Chondrocyte (in vitro differentiated cells): Measurements from ENCODE around the gene TLE3. TPM values are rescaled to one million over a fixed set of nuclear protein-coding genes. Genes with fewer than 3 reads are reported as not detected.

ENCODE experiments used
- DNase-seq: peaks from one replicate; pipeline ENCODE4 v3.0.0; 2021; ENCODE audit warnings: mixed read lengths, low spot score
- H3K27ac Mint-ChIP-seq: one replicate; pipeline ENCODE4 v1.8.0; 2021; ENCODE audit warnings: mild to moderate bottlenecking, moderate library complexity, mixed read lengths; ENCODE audit not compliant: unreplicated experiment
- H3K27me3 Mint-ChIP-seq: 2 replicates; pipeline ENCODE4 v1.8.0; 2021; ENCODE audit warnings: low read depth, mixed read lengths
- H3K36me3 Mint-ChIP-seq: 2 replicates; pipeline ENCODE4 v1.8.0; 2021; ENCODE audit warnings: low read depth, mixed read lengths
- H3K4me1 Mint-ChIP-seq: 2 replicates; pipeline ENCODE4 v1.8.0; 2021; ENCODE audit warnings: low read depth, mild to moderate bottlenecking, mixed read lengths
- H3K4me3 Mint-ChIP-seq: one replicate; pipeline ENCODE4 v1.8.0; 2021; ENCODE audit warnings: mild to moderate bottlenecking, moderate library complexity, mixed read lengths; ENCODE audit not compliant: unreplicated experiment
- H3K9me3 Mint-ChIP-seq: 2 replicates; pipeline ENCODE4 v1.8.0; 2021; ENCODE audit warnings: low read depth, mixed read lengths
- CTCF ChIP-seq: fragments of 200-600 bp; sonication (generic); IDR thresholded peaks from 2 replicates; pipeline ENCODE4 v1.5.0; 2021; ENCODE audit warnings: antibody characterized with exemption, mild to moderate bottlenecking, moderate library complexity
- total RNA-seq: library from RNA; stranded (reverse); gene quantifications from 3 replicates; pipeline ENCODE4 v1.2.1, GENCODE V29; 2021

The TLE3 gene
- total RNA-seq, 1 donor from 2014 or later = 53.4 TPM

- H3K27me3 Mint-ChIP-seq = no peaks in the 10 kb centered on the region
- no peaks in the 10 kb centered on the region for H3K9me3 Mint-ChIP-seq
- no peak for TF ChIP-seq CTCF
- DNase-seq = no peak
- peaks cover 10% of the 10 kb centered on the region for H3K36me3 Mint-ChIP-seq
- H3K4me3 Mint-ChIP-seq = peak overlapping the region; percentile 90
- no peak overlapping the region for H3K27ac Mint-ChIP-seq
- peaks cover 63% of the 10 kb centered on the region for H3K4me1 Mint-ChIP-seq
These were observed 725 bp downstream of the TLE3 start for GRCh38 chr15:70097063-70097320.

GRCh38 chr15:70096215-70097062 lies 1.3 kb downstream of the TLE3 start:
- Mint-ChIP-seq H3K4me3 (peak overlapping the region; percentile 96), H3K27me3 (no peaks in the 10 kb centered on the region), H3K27ac (peak overlapping the region; percentile 64), H3K36me3 (peaks cover 12% of the 10 kb centered on the region), H3K4me1 (peaks cover 60% of the 10 kb centered on the region), H3K9me3 (no peaks in the 10 kb centered on the region)
- TF ChIP-seq CTCF = peak; percentile 47
- DNase-seq = peak; percentile 88

GRCh38 chr15:70095408-70096214 lies 2.1 kb downstream of the TLE3 start:
- Mint-ChIP-seq H3K9me3 (no peaks in the 10 kb centered on the region), H3K4me1 (peaks cover 53% of the 10 kb centered on the region), H3K36me3 (peaks cover 18% of the 10 kb centered on the region), H3K4me3 (peak overlapping the region; percentile 96), H3K27me3 (no peaks in the 10 kb centered on the region), H3K27ac (no peak overlapping the region)
- DNase-seq = peak; percentile 77
- peak; percentile 7 for TF ChIP-seq CTCF

- H3K27ac Mint-ChIP-seq = no peak overlapping the region
- H3K36me3 Mint-ChIP-seq = peaks cover 21% of the 10 kb centered on the region
- no peaks in the 10 kb centered on the region for H3K9me3 Mint-ChIP-seq
- peak overlapping the region; percentile 96 for H3K4me3 Mint-ChIP-seq
- DNase-seq = peak; percentile 19
- H3K27me3 Mint-ChIP-seq = no peaks in the 10 kb centered on the region
- no peak for TF ChIP-seq CTCF
- peaks cover 47% of the 10 kb centered on the region for H3K4me1 Mint-ChIP-seq
These were observed 2.9 kb downstream of the TLE3 start for GRCh38 chr15:70094690-70095311.
